SK-N-SH (cell line): ENCODE measurements around the gene ANTKMT. TPM values are rescaled to one million over a fixed set of nuclear protein-coding genes. Genes with fewer than 3 reads are reported as not detected.
A peak's percentile ranks its signal among the peaks of the same experiment; 100 is the strongest.

Experiments
- CTCF ChIA-PET: fragments of 300-600, 350-600 bp; formaldehyde crosslinking; extraction: SDS; loops from one replicate; lab custom pipeline; 2021; lab: Yijun Ruan, JAX
- POLR2A ChIA-PET: fragments of 350-600 bp; sonication (Branson Sonifier 250); formaldehyde crosslinking; extraction: SDS; loops from one replicate; lab custom pipeline; 2020; ENCODE audit warnings: antibody characterized with exemption, inconsistent platforms; lab: Yijun Ruan, JAX
- DNase-seq: peaks from one replicate; pipeline ENCODE4 v3.0.0; 2012
- H2AFZ ChIP-seq: fragments of 200-600 bp; sonication (generic); 2 replicates; pipeline ENCODE4 v1.8.1; 2016; ENCODE audit warnings: antibody characterized with exemption, mild to moderate bottlenecking, low read depth
- H3F3A ChIP-seq: fragments of 200-600 bp; sonication (generic); replicated peaks from 2 replicates; pipeline ENCODE3; 2016; ENCODE audit warnings: antibody characterized with exemption, mild to moderate bottlenecking; ENCODE audit not compliant: insufficient read depth
- H3K27ac ChIP-seq, 2 experiments: fragments of 200-500 bp in 1 of 2; fragments of 200-600 bp in 1 of 2; sonication (Bioruptor generic) in 1 of 2; sonication (generic), shearing (Covaris generic) in 1 of 2; 2 replicates each; pipeline versions ENCODE4 v1.5.1 to v1.6.1; 2014 to 2016; ENCODE audit warnings: low read depth in 2 of 2, inconsistent platforms in 1 of 2, low read length in 1 of 2, mild to moderate bottlenecking in 1 of 2, mixed read lengths in 1 of 2
- H3K27me3 ChIP-seq: fragments of 200-600 bp; sonication (generic), shearing (Covaris generic); 2 replicates; pipeline ENCODE4 v1.6.1; 2016; ENCODE audit warnings: mixed run types; ENCODE audit not compliant: insufficient read depth
- H3K36me3 ChIP-seq, 2 experiments: fragments of 200-500 bp in 1 of 2; fragments of 200-600 bp in 1 of 2; sonication (Bioruptor generic) in 1 of 2; sonication (generic) in 1 of 2; replicated peaks in 1 of 2; 2 replicates each; pipeline versions ENCODE3 to v1.5.1; 2014 to 2016; ENCODE audit warnings: low read length in 1 of 2, mild to moderate bottlenecking in 1 of 2; ENCODE audit not compliant: insufficient read depth in 2 of 2, control insufficient read depth in 1 of 2
- H3K4me1 ChIP-seq, 2 experiments: fragments of 200-500 bp in 1 of 2; fragments of 200-600 bp in 1 of 2; sonication (Bioruptor generic) in 1 of 2; sonication (generic), shearing (Covaris generic) in 1 of 2; 2 replicates each; pipeline versions ENCODE4 v1.5.1 to v1.6.1; 2014 to 2016; ENCODE audit warnings: low read depth in 1 of 2, low read length in 1 of 2, mixed run types in 1 of 2; ENCODE audit not compliant: insufficient read depth in 2 of 2, control insufficient read depth in 1 of 2
- H3K4me2 ChIP-seq: fragments of 200-600 bp; sonication (generic), shearing (Covaris generic); 2 replicates; pipeline ENCODE4 v1.6.1; 2017; ENCODE audit warnings: mixed run types
- H3K4me3 ChIP-seq, 2 experiments: fragments of 200-500 bp in 1 of 2; fragments of 200-600 bp in 1 of 2; sonication (Bioruptor generic) in 1 of 2; sonication (generic), shearing (Covaris generic) in 1 of 2; 2 replicates each; pipeline versions ENCODE4 v1.5.1 to v1.8.1; 2014 to 2016; ENCODE audit warnings: low read depth in 2 of 2, inconsistent platforms in 1 of 2, low read length in 1 of 2, mild to moderate bottlenecking in 1 of 2, mixed read lengths in 1 of 2, moderate library complexity in 1 of 2
- H3K79me2 ChIP-seq: fragments of 200-600 bp; sonication (generic); 2 replicates; pipeline ENCODE4 v1.8.1; 2017; ENCODE audit warnings: mild to moderate bottlenecking; ENCODE audit not compliant: insufficient read depth
- H3K9ac ChIP-seq: fragments of 200-600 bp; sonication (generic); 2 replicates; pipeline ENCODE4 v1.6.1; 2017; ENCODE audit warnings: mixed run types
- H3K9me2 ChIP-seq: fragments of 200-600 bp; sonication (generic); 2 replicates; pipeline ENCODE4 v1.6.1; 2017; ENCODE audit warnings: mixed run types
- H3K9me3 ChIP-seq: fragments of 200-600 bp; sonication (generic); 2 replicates; pipeline ENCODE4 v1.6.1; 2017; ENCODE audit warnings: mixed run types, mild to moderate bottlenecking, moderate library complexity
- H4K20me1 ChIP-seq: fragments of 200-600 bp; sonication (generic); 2 replicates; pipeline ENCODE4 v1.6.1; 2017; ENCODE audit warnings: mild to moderate bottlenecking, mixed run types; ENCODE audit not compliant: insufficient read depth
- CHD2 ChIP-seq: fragments of 150-350 bp; IDR thresholded peaks from 2 replicates; pipeline ENCODE4 v1.6.1; 2018; ENCODE audit warnings: low read length; ENCODE audit not compliant: partially characterized antibody
- CTCF ChIP-seq: fragments of 200-600 bp; sonication (generic); IDR thresholded peaks from 2 replicates; pipeline ENCODE4 v1.6.1; 2017; ENCODE audit warnings: antibody characterized with exemption, mild to moderate bottlenecking, moderate library complexity
- ELF1 ChIP-seq: IDR thresholded peaks from 2 replicates; pipeline ENCODE4 v1.4.0; 2012
- FOXM1 ChIP-seq: IDR thresholded peaks from 2 replicates; pipeline ENCODE4 v1.4.0; 2012; ENCODE audit warnings: low read depth, mild to moderate bottlenecking
- IRF3 ChIP-seq: fragments of 150-350 bp; IDR thresholded peaks from 2 replicates; pipeline ENCODE4 v1.6.1; 2016; ENCODE audit warnings: mild to moderate bottlenecking, low read depth, low read length
- JUND ChIP-seq: IDR thresholded peaks from 2 replicates; pipeline ENCODE4 v1.4.0; 2012
- MAX ChIP-seq: IDR thresholded peaks from 2 replicates; pipeline ENCODE4 v1.4.0; 2012; ENCODE audit warnings: low read depth
- PBX3 ChIP-seq: IDR thresholded peaks from 2 replicates; pipeline ENCODE4; 2012
- POLR2AphosphoS5 ChIP-seq: IDR thresholded peaks from 2 replicates; pipeline ENCODE4 v1.6.1; 2012; ENCODE audit warnings: low read depth, low read length
- RAD21 ChIP-seq: IDR thresholded peaks from 2 replicates; pipeline ENCODE4 v1.6.1; 2012; ENCODE audit warnings: mild to moderate bottlenecking, low read length
- RCOR1 ChIP-seq: fragments of 150-350 bp; IDR thresholded peaks from 2 replicates; pipeline ENCODE4 v1.6.1; 2017; ENCODE audit warnings: antibody characterized with exemption, low read length
- REST ChIP-seq: IDR thresholded peaks from 2 replicates; pipeline ENCODE4 v1.6.1; 2012; ENCODE audit warnings: mild to moderate bottlenecking, low read depth, low read length, moderate library complexity
- TAF1 ChIP-seq: IDR thresholded peaks from 2 replicates; pipeline ENCODE4 v1.6.1; 2012; ENCODE audit warnings: low read depth, mild to moderate bottlenecking, low read length, moderate library complexity, borderline replicate concordance
- TCF12 ChIP-seq: IDR thresholded peaks from 2 replicates; pipeline ENCODE4 v1.4.0; 2012
- TEAD4 ChIP-seq: IDR thresholded peaks from 2 replicates; pipeline ENCODE4 v1.4.0; 2012; ENCODE audit warnings: mild to moderate bottlenecking, borderline replicate concordance; ENCODE audit not compliant: insufficient read depth
- WGBS: methylation state at CpG from one replicate; pipeline ENCODE4 v1.1.6; 2017; ENCODE audit warnings: low lambda C conversion rate; 5-methylcytosine and 5-hydroxymethylcytosine counted together
- polyA plus RNA-seq, 3 experiments: library from polyadenylated mRNA; depleted of rRNA; stranded (reverse); fragments of >200 nt; gene quantifications; 2 replicates each; pipeline ENCODE4 v1.2.3, GENCODE V29; 2012

Gene ANTKMT
- polyA plus RNA-seq, 1 of the 3 experiments (the other 2 are of a cell fraction): 57.4 TPM

- TF ChIP-seq POLR2AphosphoS5: peak; percentile 73
- no peak for TF ChIP-seq FOXM1
- TF ChIP-seq IRF3: no peak
- peak; percentile 67 for TF ChIP-seq MAX
- no peak for TF ChIP-seq ELF1
- no peak for TF ChIP-seq CTCF
- TF ChIP-seq PBX3: peak; percentile 22; the same call in 1 of the 2 replicates
These were observed 40.9 kb upstream of the ANTKMT start, which contains the start of gene STUB1 (continued) for GRCh38 chr16:679814-680624.

- peak overlapping the region; percentile 78 to 96 for H3K4me3 ChIP-seq
- DNase-seq: no peak
- peaks cover 37% of the 10 kb centered on the region for H3K79me2 ChIP-seq
- H3K9ac ChIP-seq: peak overlapping the region; percentile 80
- peaks cover 23% of the 10 kb centered on the region for H4K20me1 ChIP-seq
- peaks cover 8 to 51% of the 10 kb centered on the region in 2 experiments; a peak in 2 of 4 replicates for H3K4me1 ChIP-seq
- no peak overlapping the region for H2AFZ ChIP-seq
- ChIA-PET CTCF (interaction anchor here (0.8 to 3.8 kb wide), 9 partner anchors 9 to 92 kb away, joined by 3 to 20 read pairs (median 4); partner anchors contain the start of genes ANTKMT, METRN, RHOT2 and WDR24), POLR2A (interaction anchor here (0.9 to 2.2 kb wide), 5 partner anchors 9 to 40 kb away, joined by 3 to 12 read pairs (median 4); partner anchors contain the start of genes RHOT2, WDR24 and WDR90)
- peaks cover 10% of the 10 kb centered on the region for H3F3A ChIP-seq
- peak overlapping the region; percentile 86 to 98; a peak in 3 of 4 replicates for H3K27ac ChIP-seq
- H3K4me2 ChIP-seq: peak overlapping the region; percentile 90
- peaks cover 13 to 30% of the 10 kb centered on the region in 2 experiments for H3K36me3 ChIP-seq
- no peaks in the 10 kb centered on the region for H3K9me2 ChIP-seq
- H3K9me3 ChIP-seq: no peaks in the 10 kb centered on the region
- WGBS: 33% methylated on average over 1 of the region's 38 CpGs
- no peaks in the 10 kb centered on the region for H3K27me3 ChIP-seq
- TF ChIP-seq JUND (no peak), POLR2AphosphoS5 (no peak), CTCF (no peak), REST (no peak), PBX3 (no peak), TCF12 (no peak), CHD2 (no peak), TAF1 (no peak), TEAD4 (no peak), RCOR1 (no peak), RAD21 (no peak), IRF3 (no peak), FOXM1 (no peak)
These were observed 40.4 kb upstream of the ANTKMT start for GRCh38 chr16:680625-680945.
